ENCODE results near the gene CCDC107. TPM values are rescaled to one million over a fixed set of nuclear protein-coding genes. Genes with fewer than 3 reads are reported as not detected.

Gene CCDC107
- total RNA-seq, 1 donor, result 10.9 TPM

DNA sequence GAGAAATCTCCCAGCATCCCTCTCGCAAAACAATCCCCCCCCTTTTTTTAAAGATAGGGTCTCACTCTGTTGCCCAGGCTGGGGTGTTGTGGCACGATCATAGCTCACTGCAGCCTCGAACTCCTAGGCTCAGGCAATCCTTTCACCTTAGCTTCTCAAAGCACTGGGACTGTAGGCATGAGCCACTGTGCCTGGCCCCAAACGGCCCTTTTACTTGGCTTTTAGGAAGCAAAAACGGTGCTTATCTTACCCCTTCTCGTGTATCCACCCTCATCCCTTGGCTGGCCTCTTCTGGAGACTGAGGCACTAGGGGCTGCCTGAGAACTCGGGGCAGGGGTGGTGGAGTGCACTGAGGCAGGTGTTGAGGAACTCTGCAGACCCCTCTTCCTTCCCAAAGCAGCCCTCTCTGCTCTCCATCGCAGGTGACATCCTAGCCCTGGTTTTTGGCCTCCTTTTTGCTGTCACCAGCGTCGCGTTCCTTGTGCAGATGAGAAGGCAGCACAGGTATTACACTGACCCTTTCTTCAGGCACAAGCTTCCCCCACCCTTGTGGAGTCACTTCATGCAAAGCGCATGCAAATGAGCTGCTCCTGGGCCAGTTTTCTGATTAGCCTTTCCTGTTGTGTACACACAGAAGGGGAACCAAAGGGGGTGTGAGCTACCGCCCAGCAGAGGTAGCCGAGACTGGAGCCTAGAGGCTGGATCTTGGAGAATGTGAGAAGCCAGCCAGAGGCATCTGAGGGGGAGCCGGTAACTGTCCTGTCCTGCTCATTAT is 22.4 kb downstream of the CCDC107 start:
- no peak overlapping the region for H3K4me3 ChIP-seq (ENCODE audit: low read depth, low read length)
- DNase-seq (ENCODE audit: low read depth), result peak; percentile 22
- TF ChIP-seq CTCF (IDR thresholded peaks at IDR 0.05; ENCODE audit: insufficient read depth, low read length), result no peak

- H3K4me3 ChIP-seq (ENCODE audit: low read depth, low read length), result no peak overlapping the region
- DNase-seq (ENCODE audit: low read depth), result peak; percentile 17
- TF ChIP-seq CTCF (IDR thresholded peaks at IDR 0.05; ENCODE audit: insufficient read depth, low read length), result no peak
Observed at GRCh38 chr9:35681341-35682002, 23.4 kb downstream of the CCDC107 start.

DNA sequence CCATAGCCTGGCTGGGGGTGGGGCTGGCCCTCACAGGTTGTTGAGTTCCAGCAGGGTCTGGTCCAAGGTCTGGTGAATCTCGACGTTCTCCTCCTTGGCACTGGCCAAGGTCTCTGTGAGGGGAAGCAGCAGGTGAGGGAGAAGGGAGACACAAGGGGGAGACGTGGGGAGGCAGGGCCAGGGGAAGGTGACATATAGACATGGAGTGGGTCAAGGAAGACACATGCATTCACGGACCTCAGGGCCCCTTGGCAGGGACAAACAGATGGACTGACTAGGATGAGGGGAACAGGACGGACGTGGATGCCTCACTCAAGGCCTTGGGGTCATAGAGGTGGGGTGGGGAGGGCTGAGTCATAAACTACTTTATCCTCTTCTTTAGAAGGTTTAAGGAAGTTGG is 24.0 kb downstream of the CCDC107 start:
- no peak overlapping the region for H3K4me3 ChIP-seq (ENCODE audit: low read depth, low read length)
- no peak for TF ChIP-seq CTCF (IDR thresholded peaks at IDR 0.05; ENCODE audit: insufficient read depth, low read length)
- DNase-seq (ENCODE audit: low read depth), result no peak

GRCh38 chr9:35682520-35683315 is 24.6 kb downstream of the CCDC107 start:
- H3K4me3 ChIP-seq (ENCODE audit: low read depth, low read length), result no peak overlapping the region
- DNase-seq (ENCODE audit: low read depth), result no peak
- no peak for TF ChIP-seq CTCF (IDR thresholded peaks at IDR 0.05; ENCODE audit: insufficient read depth, low read length)

- DNase-seq (ENCODE audit: low read depth), result no peak
- TF ChIP-seq CTCF (IDR thresholded peaks at IDR 0.05; ENCODE audit: insufficient read depth, low read length), result no peak
- no peak overlapping the region for H3K4me3 ChIP-seq (ENCODE audit: low read depth, low read length)
Observed at GRCh38 chr9:35683323-35683722, 25.2 kb downstream of the CCDC107 start.

- no peak for TF ChIP-seq CTCF (IDR thresholded peaks at IDR 0.05; ENCODE audit: insufficient read depth, low read length)
- H3K4me3 ChIP-seq (ENCODE audit: low read depth, low read length), result no peak overlapping the region
- DNase-seq (ENCODE audit: low read depth), result no peak
Observed at GRCh38 chr9:35684921-35685320, 26.8 kb downstream of the CCDC107 start.
